T-cell (primary cell): ENCODE measurements around the gene SPATA21. TPM values are rescaled to one million over a fixed set of nuclear protein-coding genes. Genes with fewer than 3 reads are reported as not detected.

Source experiments
- ATAC-seq, 4 experiments: fragments of 200-7000 bp in 3 of 4; fragments of 150-1000 bp in 1 of 4; cut with Tn5 transposase; replicated peaks in 1 of 4; 1 replicate in 3 of 4; 2 replicates in 1 of 4; pipeline ENCODE4 v1.10.0; 2021; ENCODE audit warnings: moderate library complexity in 3 of 4, mild to moderate bottlenecking in 2 of 4, moderate number of reproducible peaks in 1 of 4
- CTCF ChIA-PET, 2 donors: fragments of 300-600 bp; sonication (Branson Sonifier 250); formaldehyde crosslinking; loops; one replicate each; lab custom pipeline; 2022; ENCODE audit warnings: antibody characterized with exemption in 2 of 2; lab: Charles Lee
- POLR2A ChIA-PET, 2 donors: fragments of 300-600 bp; sonication (Branson Sonifier 250); formaldehyde crosslinking; loops; one replicate each; lab custom pipeline; 2022; ENCODE audit warnings: antibody characterized with exemption in 2 of 2; lab: Charles Lee
- DNase-seq, 35 experiments: peaks; one replicate each; pipeline versions ENCODE4 v3.0.0 to v3.0.0-alpha.2; 2013 to 2023
- H3K27ac ChIP-seq: one replicate; pipeline ENCODE4 v1.5.1; 2013; ENCODE audit warnings: low read length
- H3K27me3 ChIP-seq, 2 experiments: replicated peaks in 1 of 2; 1 replicate in 1 of 2; 2 replicates in 1 of 2; pipeline versions ENCODE4 v1.6.1 to v1.7.0; 2013; ENCODE audit warnings: low read length in 1 of 2, mixed read lengths in 1 of 2; ENCODE audit not compliant: control insufficient read depth in 2 of 2, insufficient read depth in 2 of 2; ENCODE audit errors: extremely low read depth in 1 of 2
- H3K36me3 ChIP-seq, 2 donors: 1 replicate in 1 of 2; 2 replicates in 1 of 2; pipeline versions ENCODE4 v1.6.1 to v1.7.0; 2013; ENCODE audit warnings: low read length in 1 of 2; ENCODE audit not compliant: control insufficient read depth in 2 of 2, insufficient read depth in 1 of 2; ENCODE audit errors: extremely low read depth in 1 of 2
- H3K4me1 ChIP-seq, 2 experiments: 1 replicate in 1 of 2; 2 replicates in 1 of 2; pipeline versions ENCODE4 v1.6.1 to v1.7.0; 2013; ENCODE audit warnings: low read length in 2 of 2, mixed read lengths in 1 of 2; ENCODE audit not compliant: insufficient read depth in 2 of 2, control insufficient read depth in 1 of 2; ENCODE audit errors: extremely low read depth in 1 of 2
- H3K4me3 ChIP-seq, 2 donors: 1 replicate in 1 of 2; 2 replicates in 1 of 2; pipeline versions ENCODE4 v1.5.1 to v1.7.0; 2013; ENCODE audit warnings: mild to moderate bottlenecking in 2 of 2, low read length in 1 of 2, moderate library complexity in 1 of 2; ENCODE audit not compliant: control insufficient read depth in 1 of 2; ENCODE audit errors: extremely low read depth in 1 of 2
- H3K9me3 ChIP-seq: 2 replicates; pipeline ENCODE4 v1.7.0; 2013
- H3K27ac Mint-ChIP-seq, 2 donors: one replicate each; pipeline ENCODE4 v1.8.0; 2020 to 2021; ENCODE audit warnings: mild to moderate bottlenecking in 2 of 2, mixed read lengths in 2 of 2
- H3K27me3 Mint-ChIP-seq, 2 donors: one replicate each; pipeline ENCODE4 v1.8.0; 2021 to 2022; ENCODE audit warnings: mixed read lengths in 2 of 2
- H3K36me3 Mint-ChIP-seq: one replicate; pipeline ENCODE4 v1.8.0; 2021; ENCODE audit warnings: mixed read lengths
- H3K4me1 Mint-ChIP-seq, 3 donors: one replicate each; pipeline ENCODE4 v1.8.0; 2020 to 2022; ENCODE audit warnings: mixed read lengths in 3 of 3, mild to moderate bottlenecking in 1 of 3
- H3K4me3 Mint-ChIP-seq, 3 donors: one replicate each; pipeline ENCODE4 v1.8.0; 2020 to 2022; ENCODE audit warnings: mild to moderate bottlenecking in 3 of 3, mixed read lengths in 3 of 3, moderate library complexity in 3 of 3
- H3K9me3 Mint-ChIP-seq, 3 donors: one replicate each; pipeline ENCODE4 v1.8.0; 2020 to 2022; ENCODE audit warnings: mixed read lengths in 3 of 3
- WGBS: methylation state at CpG from one replicate; pipeline ENCODE4 v1.1.5; 2013; ENCODE audit warnings: missing lambda C conversion rate; ENCODE audit not compliant: insufficient coverage; 5-methylcytosine and 5-hydroxymethylcytosine counted together
- total RNA-seq, 35 experiments: library from RNA in 6 of 35; stranded (reverse) in 6 of 35; fragments of 120-200 nt in 1 of 35; gene quantifications; one replicate each; pipeline versions ENCODE4 v1.2.1 to v1.2.4 and lab custom pipeline; 2013 to 2026

SPATA21 gene
- total RNA-seq, 5 donors from 2014 or later (not counting 1 experiment from before 2014, with no cell fraction given): not detected

DNA sequence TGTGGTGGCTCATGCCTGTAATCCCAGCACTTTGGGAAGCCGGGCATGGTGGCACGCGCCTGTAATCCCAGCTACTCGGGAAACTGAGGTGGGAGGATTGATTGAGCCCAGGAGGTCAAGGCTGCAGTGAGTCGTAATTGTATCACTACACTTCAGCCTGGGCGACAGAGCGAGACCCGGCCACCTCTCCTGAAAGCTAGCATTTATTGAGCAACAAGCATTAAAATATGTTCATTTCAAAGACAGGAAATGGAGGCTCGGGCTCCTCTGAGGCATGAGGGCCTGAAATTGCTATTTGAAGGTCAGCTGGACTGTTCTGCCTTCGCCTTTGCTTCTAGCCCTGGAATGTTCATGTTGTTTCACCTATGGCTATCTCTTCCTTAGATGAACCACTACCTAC is 34.5 kb downstream of the SPATA21 start:
- no peak for DNase-seq
- WGBS: 93% methylated on average over 9 of the region's 10 CpGs
- Histone ChIP-seq H3K36me3 (peaks cover 4 to 9% of the 10 kb centered on the region in 2 donors), H3K27me3 (no peaks in the 10 kb centered on the region), H3K9me3 (no peaks in the 10 kb centered on the region), H3K27ac (no peak overlapping the region), H3K4me1 (no peaks in the 10 kb centered on the region), H3K4me3 (no peak overlapping the region)
- no peak overlapping the region for H3K27ac Mint-ChIP-seq
- no peaks in the 10 kb centered on the region for H3K36me3 Mint-ChIP-seq
- ChIA-PET CTCF (no interaction called here), POLR2A (no interaction called here)
- no peaks in the 10 kb centered on the region for H3K9me3 Mint-ChIP-seq
- H3K27me3 Mint-ChIP-seq: no peaks in the 10 kb centered on the region
- H3K4me1 Mint-ChIP-seq: no peaks in the 10 kb centered on the region
- H3K4me3 Mint-ChIP-seq: no peak overlapping the region
- ATAC-seq: no peak

DNA sequence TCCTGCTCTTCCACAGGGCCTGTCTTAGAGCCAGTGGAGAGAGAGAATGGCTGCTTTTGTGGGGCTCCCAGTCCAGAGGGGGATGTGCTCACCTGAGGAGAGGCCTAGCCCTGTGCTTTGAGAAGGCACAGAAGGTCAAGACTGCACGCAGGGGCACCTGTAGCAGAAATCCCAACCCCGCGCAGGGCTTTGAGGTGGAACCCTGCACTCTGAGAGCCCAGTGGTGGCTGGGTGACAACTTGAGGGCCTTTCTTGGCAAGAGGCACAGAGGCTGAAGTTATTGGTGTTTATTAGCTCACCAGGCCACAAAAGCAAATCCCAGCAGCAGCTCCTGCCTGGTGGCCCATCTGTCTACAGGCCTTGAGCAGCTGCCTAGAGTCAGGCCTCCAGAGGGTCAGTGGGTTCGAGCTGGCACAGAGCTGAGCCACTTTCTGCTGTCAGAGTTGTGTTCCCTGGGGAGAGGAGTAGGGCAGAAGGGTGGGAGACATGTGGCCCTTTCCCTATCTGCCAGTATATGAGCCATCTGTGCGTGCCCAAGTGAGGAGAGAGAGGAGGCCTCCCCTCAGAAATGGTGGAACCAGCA is 38.8 kb downstream of the SPATA21 start:
- Histone ChIP-seq H3K4me1 (peaks cover 0 to under 1% of the 10 kb centered on the region in 2 experiments), H3K4me3 (no peak overlapping the region), H3K36me3 (peaks cover 10 to 51% of the 10 kb centered on the region in 2 donors), H3K27me3 (no peaks in the 10 kb centered on the region), H3K9me3 (no peaks in the 10 kb centered on the region), H3K27ac (no peak overlapping the region)
- DNase-seq: no peak
- no peaks in the 10 kb centered on the region for H3K27me3 Mint-ChIP-seq
- 96% methylated on average over 4 of the region's 5 CpGs for WGBS
- peak overlapping the region in 1 of 2 donors; percentile 28 for H3K27ac Mint-ChIP-seq
- H3K4me1 Mint-ChIP-seq: peaks cover 2 to 6% (median 5%) of the 10 kb centered on the region in 3 donors
- peaks cover 15% of the 10 kb centered on the region for H3K36me3 Mint-ChIP-seq
- CTCF ChIA-PET: no interaction called here
- POLR2A ChIA-PET: no interaction called here
- no peaks in the 10 kb centered on the region for H3K9me3 Mint-ChIP-seq
- ATAC-seq: no peak
- no peak overlapping the region for H3K4me3 Mint-ChIP-seq

DNA sequence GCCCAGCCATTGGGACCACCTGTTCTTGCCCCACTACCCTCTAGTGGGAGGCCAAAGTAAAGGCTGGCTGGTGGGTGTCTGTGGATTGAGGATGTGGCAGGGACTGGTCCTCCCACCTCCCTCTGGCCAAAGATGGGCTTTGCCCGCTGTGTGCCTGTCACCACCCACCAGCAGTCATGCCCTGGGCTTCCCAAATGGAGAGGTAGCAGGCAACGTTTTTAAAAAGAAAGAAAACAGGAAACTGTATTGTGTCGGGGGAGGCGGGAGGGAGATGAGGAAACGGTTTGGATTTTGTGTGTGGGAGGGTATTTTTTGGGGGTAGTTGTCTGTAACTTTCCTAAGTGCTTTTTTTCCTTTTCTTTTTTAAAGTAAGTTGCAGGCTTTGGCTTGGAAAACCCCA is 40.1 kb downstream of the SPATA21 start:
- WGBS: 67% methylated on average over 3 of the region's 5 CpGs

DNA sequence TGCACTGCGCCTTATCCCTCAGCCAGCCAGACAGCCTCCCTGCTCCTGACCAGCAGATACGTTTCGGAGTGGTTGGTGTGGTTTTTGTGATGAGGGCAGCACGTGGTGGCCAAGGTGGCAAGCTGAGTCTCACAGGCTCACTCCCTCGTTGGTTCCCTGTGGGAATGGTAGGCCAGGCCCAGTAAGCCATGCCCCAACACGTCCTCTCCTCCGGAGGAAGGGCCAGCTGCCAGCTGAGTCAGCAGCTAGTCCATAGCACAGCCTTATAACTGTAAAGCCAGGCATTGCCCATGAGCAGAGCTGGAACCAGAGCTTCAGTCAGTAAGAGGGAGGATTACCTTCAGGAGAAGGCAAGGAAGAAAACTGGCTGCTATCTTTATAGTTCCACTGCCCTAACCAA is 40.6 kb downstream of the SPATA21 start:
- Mint-ChIP-seq H3K36me3 (peaks cover 29% of the 10 kb centered on the region), H3K4me1 (peaks cover 16 to 22% (median 21%) of the 10 kb centered on the region in 3 donors), H3K27me3 (no peaks in the 10 kb centered on the region), H3K27ac (no peak overlapping the region), H3K4me3 (no peak overlapping the region), H3K9me3 (no peaks in the 10 kb centered on the region)
- H3K27ac ChIP-seq: no peak overlapping the region
- no peak for DNase-seq
- H3K9me3 ChIP-seq: no peaks in the 10 kb centered on the region
- ChIA-PET POLR2A (no interaction called here), CTCF (no interaction called here)
- H3K4me3 ChIP-seq: no peak overlapping the region
- no peak for ATAC-seq
- WGBS: 88% methylated on average over 5 of the region's 7 CpGs
- H3K27me3 ChIP-seq: no peaks in the 10 kb centered on the region
- peaks cover 15 to 64% of the 10 kb centered on the region in 2 donors for H3K36me3 ChIP-seq
- H3K4me1 ChIP-seq: peaks cover 0 to 20% of the 10 kb centered on the region in 2 experiments

More for the DNA sequence above, 40.1 kb downstream of the SPATA21 start:
- H3K9me3 Mint-ChIP-seq: no peaks in the 10 kb centered on the region
- H3K36me3 Mint-ChIP-seq: peaks cover 28% of the 10 kb centered on the region
- DNase-seq: no peak
- H3K4me1 Mint-ChIP-seq: peaks cover 11 to 19% (median 18%) of the 10 kb centered on the region in 3 donors
- POLR2A ChIA-PET: no interaction called here
- ATAC-seq: no peak
- no peak overlapping the region for H3K4me3 ChIP-seq
- H3K27ac Mint-ChIP-seq: no peak overlapping the region
- no peak overlapping the region for H3K27ac ChIP-seq
- H3K4me1 ChIP-seq: peaks cover 0 to 14% of the 10 kb centered on the region in 2 experiments
- CTCF ChIA-PET: no interaction called here
- H3K9me3 ChIP-seq: no peaks in the 10 kb centered on the region
- no peak overlapping the region for H3K4me3 Mint-ChIP-seq
- no peaks in the 10 kb centered on the region for H3K27me3 ChIP-seq
- no peaks in the 10 kb centered on the region for H3K27me3 Mint-ChIP-seq
- peaks cover 15 to 64% of the 10 kb centered on the region in 2 donors for H3K36me3 ChIP-seq

DNA sequence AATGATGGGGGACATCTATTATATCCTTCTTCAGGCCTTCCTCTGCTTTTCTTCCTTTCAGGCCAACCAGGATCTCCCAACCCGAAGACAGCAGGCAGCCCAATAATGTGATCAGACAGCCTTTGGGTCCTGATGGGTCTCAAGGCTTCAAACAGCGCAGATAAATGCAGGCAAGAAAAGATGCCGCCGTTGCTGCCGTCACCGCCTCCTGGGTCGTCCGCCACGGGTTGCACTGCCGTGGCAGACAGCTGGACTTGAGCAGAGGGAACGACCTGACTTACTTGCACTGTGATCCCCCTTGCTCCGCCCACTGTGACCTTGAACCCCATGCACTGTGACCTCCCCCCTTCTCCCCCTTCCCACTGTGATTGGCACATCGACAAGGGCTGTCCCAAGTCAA is 42.2 kb downstream of the SPATA21 start:
- H3K4me3 ChIP-seq: no peak overlapping the region
- ChIA-PET CTCF (no interaction called here), POLR2A (no interaction called here)
- H3K27ac ChIP-seq: no peak overlapping the region
- Mint-ChIP-seq H3K4me3 (no peak overlapping the region), H3K4me1 (peaks cover 32 to 38% (median 37%) of the 10 kb centered on the region in 3 donors), H3K9me3 (no peaks in the 10 kb centered on the region), H3K27ac (no peak overlapping the region), H3K36me3 (peaks cover 29% of the 10 kb centered on the region), H3K27me3 (no peaks in the 10 kb centered on the region)
- no peaks in the 10 kb centered on the region for H3K9me3 ChIP-seq
- peaks cover 15 to 64% of the 10 kb centered on the region in 2 donors for H3K36me3 ChIP-seq
- DNase-seq (no peak), ATAC-seq (no peak)
- 97% methylated on average over 10 of the region's 13 CpGs for WGBS
- H3K27me3 ChIP-seq: no peaks in the 10 kb centered on the region
- H3K4me1 ChIP-seq: peaks cover 0 to 35% of the 10 kb centered on the region in 2 experiments

DNA sequence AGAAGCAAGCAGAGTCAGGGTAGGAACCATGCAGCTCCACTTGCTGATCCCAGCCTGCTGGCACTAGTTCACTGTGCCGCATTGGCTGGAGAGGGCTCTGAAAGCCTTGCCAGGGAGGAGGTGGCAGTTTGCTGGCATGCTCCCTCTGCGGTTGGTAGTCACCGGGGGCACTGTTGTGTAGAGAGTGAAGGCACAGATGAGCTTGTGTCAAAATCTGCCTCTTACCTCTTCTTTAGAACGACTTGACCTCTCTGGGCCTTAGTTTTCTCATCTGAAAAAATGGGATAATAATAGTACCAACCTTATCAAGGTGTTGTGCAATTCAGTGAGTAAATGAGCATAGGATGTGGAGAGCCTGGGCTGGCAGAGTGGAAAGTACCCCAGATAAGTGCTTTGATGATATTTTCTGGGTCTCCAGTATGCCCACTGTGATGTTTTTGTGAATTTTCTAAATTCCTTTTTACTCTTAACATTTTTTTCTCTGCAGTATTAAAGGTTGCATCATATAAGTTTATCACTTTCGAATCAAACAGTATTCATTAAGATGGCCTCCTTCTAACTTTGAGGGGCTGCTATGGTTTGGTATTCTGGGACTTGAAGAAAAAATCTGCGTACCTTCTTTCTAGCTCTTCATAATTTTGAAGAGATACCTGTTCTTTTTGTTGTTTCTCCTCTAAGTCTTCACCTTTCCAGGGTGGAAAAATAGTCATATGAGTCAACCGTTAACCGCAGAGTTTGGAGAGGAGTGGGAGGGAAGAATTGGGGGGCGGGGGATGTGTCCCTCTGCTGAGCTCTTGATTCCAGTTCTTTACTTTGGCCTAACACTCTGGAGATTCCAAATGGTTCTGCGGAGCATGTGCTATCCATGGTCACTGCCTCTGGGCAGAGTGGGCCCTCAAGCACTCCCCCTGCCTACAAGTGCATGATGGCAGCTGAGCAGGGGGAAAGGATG is 43.4 kb downstream of the SPATA21 start:
- Mint-ChIP-seq H3K4me1 (peaks cover 40 to 45% (median 40%) of the 10 kb centered on the region in 3 donors), H3K36me3 (peaks cover 29% of the 10 kb centered on the region), H3K9me3 (no peaks in the 10 kb centered on the region), H3K27me3 (no peaks in the 10 kb centered on the region), H3K27ac (peak overlapping the region in 1 of 2 donors; percentile 3), H3K4me3 (no peak overlapping the region)
- Histone ChIP-seq H3K27ac (no peak overlapping the region), H3K9me3 (no peaks in the 10 kb centered on the region), H3K27me3 (no peaks in the 10 kb centered on the region), H3K4me3 (no peak overlapping the region), H3K36me3 (peaks cover 15 to 61% of the 10 kb centered on the region in 2 donors), H3K4me1 (peaks cover 0 to 40% of the 10 kb centered on the region in 2 experiments)
- CTCF ChIA-PET: no interaction called here
- ATAC-seq (no peak), DNase-seq (no peak)
- 95% methylated on average over 3 of the region's 10 CpGs for WGBS
- POLR2A ChIA-PET: no interaction called here
